Cardiac muscle cell (in vitro differentiated cells and primary cell): Measurements from ENCODE around the gene CGB1. TPM values are rescaled to one million over a fixed set of nuclear protein-coding genes. Genes with fewer than 3 reads are reported as not detected.
A peak's percentile ranks its signal among the peaks of the same experiment; 100 is the strongest.

Source experiments
- DNase-seq, 2 donors: peaks; one replicate each; pipeline versions ENCODE4 v3.0.0 to v3.0.0-alpha.2; 2010 to 2017; ENCODE audit warnings: low read depth in 1 of 2, low spot score in 1 of 2
- H3K27ac ChIP-seq: fragments of 200-600 bp; sonication (generic); 2 replicates; pipeline ENCODE4 v1.5.1; 2016
- H3K27me3 ChIP-seq: fragments of 200-600 bp; sonication (generic); 2 replicates; pipeline ENCODE4 v1.6.0; 2016; ENCODE audit warnings: control low read depth
- H3K36me3 ChIP-seq: fragments of 200-600 bp; sonication (generic); 2 replicates; pipeline ENCODE4 v1.5.1; 2016; ENCODE audit warnings: control low read depth
- H3K4me1 ChIP-seq: fragments of 200-600 bp; sonication (generic); 2 replicates; pipeline ENCODE4 v1.8.1; 2017; ENCODE audit warnings: low read depth, mild to moderate bottlenecking, mixed run types
- H3K4me3 ChIP-seq: fragments of 200-600 bp; sonication (generic); 2 replicates; pipeline ENCODE4 v1.5.1; 2016; ENCODE audit warnings: mild to moderate bottlenecking
- H3K9me3 ChIP-seq: fragments of 200-600 bp; sonication (generic); 2 replicates; pipeline ENCODE4 v1.5.1; 2017; ENCODE audit warnings: low read depth, mild to moderate bottlenecking, control low read depth
- CTCF ChIP-seq: IDR thresholded peaks from 2 replicates; pipeline ENCODE4 v1.5.1; 2012; ENCODE audit warnings: low read depth, mild to moderate bottlenecking, low read length
- polyA plus RNA-seq: library from polyadenylated mRNA; unstranded; fragments of >200 nt; fragmentation: Nextera tagmentation; extraction: Ambion mirVana; gene quantifications from 2 replicates; pipeline ENCODE4 v1.2.1, GENCODE V29; 2016
- total RNA-seq: library from RNA; depleted of rRNA; stranded (reverse); fragments of >200 nt; gene quantifications from 2 replicates; pipeline ENCODE4 v1.2.3, GENCODE V29; 2016

Gene CGB1
- total and polyA plus RNA-seq, 2 experiments from 2014 or later = not detected

GRCh38 chr19:48988860-48989259 lies 47.8 kb downstream of the CGB1 start:
- no peak overlapping the region for H3K27ac ChIP-seq
- peaks cover 37% of the 10 kb centered on the region for H3K36me3 ChIP-seq
- no peak for TF ChIP-seq CTCF
- no peaks in the 10 kb centered on the region for H3K9me3 ChIP-seq
- H3K4me3 ChIP-seq = no peak overlapping the region
- H3K27me3 ChIP-seq = no peaks in the 10 kb centered on the region
- no peak for DNase-seq
- peaks cover 10% of the 10 kb centered on the region for H3K4me1 ChIP-seq

GRCh38 chr19:48988286-48988685 lies 48.4 kb downstream of the CGB1 start:
- TF ChIP-seq CTCF = no peak
- H3K4me3 ChIP-seq = no peak overlapping the region
- H3K27me3 ChIP-seq = no peaks in the 10 kb centered on the region
- DNase-seq = no peak
- H3K4me1 ChIP-seq = peaks cover 10% of the 10 kb centered on the region
- peaks cover 41% of the 10 kb centered on the region for H3K36me3 ChIP-seq
- no peak overlapping the region for H3K27ac ChIP-seq
- H3K9me3 ChIP-seq = no peaks in the 10 kb centered on the region

- peaks cover 10% of the 10 kb centered on the region for H3K4me1 ChIP-seq
- no peaks in the 10 kb centered on the region for H3K9me3 ChIP-seq
- no peaks in the 10 kb centered on the region for H3K27me3 ChIP-seq
- no peak overlapping the region for H3K4me3 ChIP-seq
- DNase-seq = no peak
- peaks cover 49% of the 10 kb centered on the region for H3K36me3 ChIP-seq
- no peak for TF ChIP-seq CTCF
- H3K27ac ChIP-seq = peak overlapping the region; percentile 13
These were observed 49.4 kb downstream of the CGB1 start for GRCh38 chr19:48987323-48987722.

GRCh38 chr19:48986211-48986610 lies 50.5 kb downstream of the CGB1 start:
- H3K9me3 ChIP-seq = no peaks in the 10 kb centered on the region
- H3K27ac ChIP-seq = no peak overlapping the region
- H3K36me3 ChIP-seq = peaks cover 49% of the 10 kb centered on the region
- DNase-seq = no peak
- H3K4me3 ChIP-seq = no peak overlapping the region
- no peaks in the 10 kb centered on the region for H3K27me3 ChIP-seq
- peaks cover 1% of the 10 kb centered on the region for H3K4me1 ChIP-seq
- TF ChIP-seq CTCF = no peak

GRCh38 chr19:48985711-48986110 lies 51.0 kb downstream of the CGB1 start:
- Histone ChIP-seq H3K27me3 (no peaks in the 10 kb centered on the region), H3K36me3 (peaks cover 53% of the 10 kb centered on the region), H3K4me1 (no peaks in the 10 kb centered on the region), H3K4me3 (no peak overlapping the region), H3K27ac (no peak overlapping the region), H3K9me3 (no peaks in the 10 kb centered on the region)
- no peak for DNase-seq
- TF ChIP-seq CTCF = no peak

Other genes starting within 250 kb of the CGB1 start
- 127 and 144 TPM in 2 replicates for gene BCAT2, start 225.9 kb downstream of the CGB1 start, total RNA-seq
- 154 and 157 TPM in 2 replicates for gene BCAT2, start 225.9 kb downstream of the CGB1 start, polyA plus RNA-seq
- 27.5 and 43.1 TPM in 2 replicates for gene HSD17B14, start 200.4 kb downstream of the CGB1 start, total RNA-seq
- 31.7 and 35.1 TPM in 2 replicates for gene HSD17B14, start 200.4 kb downstream of the CGB1 start, polyA plus RNA-seq
- 22.5 and 27.1 TPM in 2 replicates for gene PLEKHA4, start 168.3 kb downstream of the CGB1 start, total RNA-seq
- gene PLEKHA4, start 168.3 kb downstream of the CGB1 start, polyA plus RNA-seq = 29.4 and 37.1 TPM in 2 replicates
- gene PPP1R15A, start 164.5 kb downstream of the CGB1 start, total RNA-seq = 54.1 and 85.1 TPM in 2 replicates
- 87.6 and 95.7 TPM in 2 replicates for gene PPP1R15A, start 164.5 kb downstream of the CGB1 start, polyA plus RNA-seq
- 0.25 and 2.0 TPM in 2 replicates for gene TULP2, start 138.2 kb downstream of the CGB1 start, total RNA-seq
- gene TULP2, start 138.2 kb downstream of the CGB1 start, polyA plus RNA-seq = 0.26 and 1.0 TPM in 2 replicates
- 274 and 337 TPM in 2 replicates for gene NUCB1, start 136.6 kb downstream of the CGB1 start, total RNA-seq
- gene NUCB1, start 136.6 kb downstream of the CGB1 start, polyA plus RNA-seq = 230 and 290 TPM in 2 replicates
- 2.2 and 4.8 TPM in 2 replicates for gene DHDH, start 103.2 kb downstream of the CGB1 start, total RNA-seq
- gene DHDH, start 103.2 kb downstream of the CGB1 start, polyA plus RNA-seq = 7.0 and 10.2 TPM in 2 replicates
- 64.2 and 126 TPM in 2 replicates for gene BAX, start 82.0 kb downstream of the CGB1 start, total RNA-seq
- 68.7 and 95.2 TPM in 2 replicates for gene BAX, start 82.0 kb downstream of the CGB1 start, polyA plus RNA-seq
- gene FTL, start 71.6 kb downstream of the CGB1 start, total RNA-seq = 760 and 891 TPM in 2 replicates
- 1,227 and 1,335 TPM in 2 replicates for gene FTL, start 71.6 kb downstream of the CGB1 start, polyA plus RNA-seq
- gene GYS1, start 43.6 kb downstream of the CGB1 start, total RNA-seq = 155 and 165 TPM in 2 replicates
- 175 and 195 TPM in 2 replicates for gene GYS1, start 43.6 kb downstream of the CGB1 start, polyA plus RNA-seq
- gene RUVBL2, start 43.0 kb downstream of the CGB1 start, total RNA-seq = 240 and 294 TPM in 2 replicates
- gene RUVBL2, start 43.0 kb downstream of the CGB1 start, polyA plus RNA-seq = 128 and 167 TPM in 2 replicates
- gene LHB, start 19.8 kb downstream of the CGB1 start, total RNA-seq = 1.8 TPM in 1 of 2 replicates, not detected in the other
- gene LHB, start 19.8 kb downstream of the CGB1 start, polyA plus RNA-seq = 2.7 TPM in 1 of 2 replicates, not detected in the other
- not detected in 2 replicates for gene CGB3, start 12.6 kb downstream of the CGB1 start, total RNA-seq
- gene CGB3, start 12.6 kb downstream of the CGB1 start, polyA plus RNA-seq = 0.26 TPM in 1 of 2 replicates, not detected in the other
- gene CGB2, start 5.0 kb downstream of the CGB1 start, total RNA-seq = not detected in 2 replicates
- gene CGB2, start 5.0 kb downstream of the CGB1 start, polyA plus RNA-seq = 1.5 TPM in 1 of 2 replicates, not detected in the other
- not detected in 2 replicates for gene CGB5, start 7.0 kb upstream of the CGB1 start, total RNA-seq
- not detected in 2 replicates for gene CGB5, start 7.0 kb upstream of the CGB1 start, polyA plus RNA-seq
- gene CGB8, start 12.2 kb upstream of the CGB1 start, total RNA-seq = not detected in 2 replicates
- gene CGB8, start 12.2 kb upstream of the CGB1 start, polyA plus RNA-seq = not detected in 2 replicates
- 3.9 and 8.3 TPM in 2 replicates for gene CGB7, start 20.9 kb upstream of the CGB1 start, total RNA-seq
- gene CGB7, start 20.9 kb upstream of the CGB1 start, polyA plus RNA-seq = 6.5 and 11.5 TPM in 2 replicates
- gene NTF4, start 27.9 kb upstream of the CGB1 start, total RNA-seq = 11.8 TPM in 2 replicates
- 17.0 and 31.7 TPM in 2 replicates for gene NTF4, start 27.9 kb upstream of the CGB1 start, polyA plus RNA-seq
- 1.1 and 2.3 TPM in 2 replicates for gene KCNA7, start 35.8 kb upstream of the CGB1 start, total RNA-seq
- 1.3 and 1.6 TPM in 2 replicates for gene KCNA7, start 35.8 kb upstream of the CGB1 start, polyA plus RNA-seq
- 396 and 598 TPM in 2 replicates for gene SNRNP70, start 48.6 kb upstream of the CGB1 start, total RNA-seq
- gene SNRNP70, start 48.6 kb upstream of the CGB1 start, polyA plus RNA-seq = 470 and 492 TPM in 2 replicates
- 20.0 and 24.5 TPM in 2 replicates for gene LIN7B, start 77.5 kb upstream of the CGB1 start, total RNA-seq
- 34.6 and 37.8 TPM in 2 replicates for gene LIN7B, start 77.5 kb upstream of the CGB1 start, polyA plus RNA-seq
- 2.1 and 12.5 TPM in 2 replicates for gene C19orf73, start 82.2 kb upstream of the CGB1 start, total RNA-seq
- gene C19orf73, start 82.2 kb upstream of the CGB1 start, polyA plus RNA-seq = 3.7 and 9.6 TPM in 2 replicates
- 27.3 and 30.4 TPM in 2 replicates for gene PPFIA3, start 82.6 kb upstream of the CGB1 start, total RNA-seq
- 29.3 and 32.5 TPM in 2 replicates for gene PPFIA3, start 82.6 kb upstream of the CGB1 start, polyA plus RNA-seq
- 255 and 389 TPM in 2 replicates for gene HRC, start 118.5 kb upstream of the CGB1 start, total RNA-seq
- gene HRC, start 118.5 kb upstream of the CGB1 start, polyA plus RNA-seq = 184 and 255 TPM in 2 replicates
- 51.3 and 106 TPM in 2 replicates for gene TRPM4, start 120.9 kb upstream of the CGB1 start, total RNA-seq
- 74.2 and 119 TPM in 2 replicates for gene TRPM4, start 120.9 kb upstream of the CGB1 start, polyA plus RNA-seq